Transverse colon (tissue), 4 donors: ENCODE measurements around the gene TPM4.

Experiments
- EP300 ChIP-seq: sonication (generic); formaldehyde crosslinking; IDR thresholded peaks from one replicate; pipeline ENCODE4 v1.6.1; 2017; ENCODE audit warnings: antibody characterized with exemption, low read depth
- POLR2A ChIP-seq: fragments of 450-650 bp; IDR thresholded peaks from one replicate; pipeline ENCODE4 v1.6.1; 2016; ENCODE audit warnings: antibody characterized with exemption, mild to moderate bottlenecking, moderate library complexity
- POLR2AphosphoS5 ChIP-seq, 3 donors: sonication (generic); formaldehyde crosslinking; IDR thresholded peaks; one replicate each; pipeline ENCODE4 v1.6.1; 2016; ENCODE audit warnings: antibody characterized with exemption in 3 of 3
- TF ChIP-seq, protein P1 (sequence below), 5 experiments: fragments of 200-600 bp in 3 of 5; fragments of 450-650 bp in 2 of 5; sonication (generic) in 3 of 5; IDR thresholded peaks; 1 replicate in 2 of 5; 2 replicates in 3 of 5; pipeline ENCODE4 v1.5.1; 2016 to 2017; ENCODE audit warnings: antibody characterized with exemption in 5 of 5, inconsistent platforms in 3 of 5, mild to moderate bottlenecking in 2 of 5, moderate library complexity in 1 of 5

DNA sequence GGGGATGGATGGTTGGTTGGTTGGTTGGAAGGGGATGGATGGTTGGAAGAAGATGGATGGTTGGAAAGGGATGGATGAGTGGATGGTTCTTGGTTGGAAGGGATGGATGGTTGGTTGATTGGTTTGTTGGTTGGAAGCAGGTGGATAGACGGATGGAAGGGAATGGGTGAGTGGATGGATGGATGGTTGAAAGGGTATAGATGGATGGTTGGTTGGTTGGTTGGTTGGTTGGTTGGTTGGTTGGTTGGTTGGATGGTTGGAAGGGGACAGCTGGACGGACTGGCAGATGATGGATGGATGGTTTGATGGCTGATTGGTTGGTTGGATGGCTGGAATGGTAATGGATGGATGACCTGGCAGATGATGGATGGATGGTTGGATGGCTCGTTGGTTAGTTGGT lies 55.4 kb downstream of the TPM4 start:
- TF ChIP-seq, protein P1, sequence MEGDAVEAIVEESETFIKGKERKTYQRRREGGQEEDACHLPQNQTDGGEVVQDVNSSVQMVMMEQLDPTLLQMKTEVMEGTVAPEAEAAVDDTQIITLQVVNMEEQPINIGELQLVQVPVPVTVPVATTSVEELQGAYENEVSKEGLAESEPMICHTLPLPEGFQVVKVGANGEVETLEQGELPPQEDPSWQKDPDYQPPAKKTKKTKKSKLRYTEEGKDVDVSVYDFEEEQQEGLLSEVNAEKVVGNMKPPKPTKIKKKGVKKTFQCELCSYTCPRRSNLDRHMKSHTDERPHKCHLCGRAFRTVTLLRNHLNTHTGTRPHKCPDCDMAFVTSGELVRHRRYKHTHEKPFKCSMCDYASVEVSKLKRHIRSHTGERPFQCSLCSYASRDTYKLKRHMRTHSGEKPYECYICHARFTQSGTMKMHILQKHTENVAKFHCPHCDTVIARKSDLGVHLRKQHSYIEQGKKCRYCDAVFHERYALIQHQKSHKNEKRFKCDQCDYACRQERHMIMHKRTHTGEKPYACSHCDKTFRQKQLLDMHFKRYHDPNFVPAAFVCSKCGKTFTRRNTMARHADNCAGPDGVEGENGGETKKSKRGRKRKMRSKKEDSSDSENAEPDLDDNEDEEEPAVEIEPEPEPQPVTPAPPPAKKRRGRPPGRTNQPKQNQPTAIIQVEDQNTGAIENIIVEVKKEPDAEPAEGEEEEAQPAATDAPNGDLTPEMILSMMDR (IDR thresholded peaks at IDR 0.05) = no peak
- TF ChIP-seq POLR2A (no peak), POLR2AphosphoS5 (IDR thresholded peaks at IDR 0.05) (no peak), EP300 (no peak)
